Fibroblast of skin of left biceps (primary cell): ENCODE data around the gene LILRA6.
"Not testable (repeated sequence)": the region's sequence is repeated elsewhere in the genome, so short reads cannot be mapped to it uniquely, and the experiment has no call there.

Experiments
- DNase-seq, 2 experiments: peaks; one replicate each; pipeline ENCODE4 v3.0.0-alpha.2; 2013; ENCODE audit warnings: low read depth in 2 of 2

The LILRA6 gene

DNA sequence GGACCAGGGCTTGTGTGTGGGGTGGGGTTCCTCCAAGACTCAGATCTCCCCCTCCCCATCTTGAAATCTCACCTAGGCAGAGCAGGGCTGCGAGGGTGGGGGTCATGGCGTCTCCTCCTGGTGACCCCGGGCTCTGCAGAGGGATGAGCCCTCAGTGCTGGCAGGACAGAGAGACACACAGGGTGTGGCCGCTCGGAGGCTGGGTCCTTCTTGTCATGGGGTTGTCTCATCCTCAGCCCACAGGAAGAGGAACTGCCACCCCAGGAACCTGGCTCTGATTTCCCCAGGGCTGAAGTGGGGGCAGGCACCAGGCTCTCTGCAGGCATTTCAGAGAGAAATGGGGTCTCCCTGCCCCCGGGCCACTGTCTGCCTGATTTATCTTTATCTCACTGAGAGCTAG, at the start of gene LILRA6:
Gene LILRA6, minus strand, starts transcription at position 145 of the 400 bp plus-strand sequence.
- not testable (repeated sequence) for DNase-seq

DNA sequence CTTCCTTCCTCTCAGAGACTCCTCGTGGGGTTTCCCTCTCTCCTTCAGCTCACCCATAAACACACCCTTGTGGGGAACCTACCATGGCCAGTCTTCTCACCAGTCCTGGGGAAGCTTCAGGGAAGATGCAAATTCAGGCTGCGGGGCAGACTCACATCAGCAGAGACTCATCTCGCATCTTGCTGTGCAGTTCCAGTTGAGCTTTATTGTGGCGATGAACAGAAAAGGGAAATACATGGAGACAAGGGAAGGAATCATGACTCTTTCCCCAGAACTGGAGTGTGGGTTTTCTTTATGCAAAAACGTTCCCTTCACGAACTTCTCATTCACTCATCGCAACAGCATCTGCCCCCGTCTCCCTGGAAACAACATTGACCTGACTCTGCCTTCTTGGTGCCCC, 46.6 kb upstream of the LILRA6 start:
- DNase-seq: not testable (repeated sequence)

DNA sequence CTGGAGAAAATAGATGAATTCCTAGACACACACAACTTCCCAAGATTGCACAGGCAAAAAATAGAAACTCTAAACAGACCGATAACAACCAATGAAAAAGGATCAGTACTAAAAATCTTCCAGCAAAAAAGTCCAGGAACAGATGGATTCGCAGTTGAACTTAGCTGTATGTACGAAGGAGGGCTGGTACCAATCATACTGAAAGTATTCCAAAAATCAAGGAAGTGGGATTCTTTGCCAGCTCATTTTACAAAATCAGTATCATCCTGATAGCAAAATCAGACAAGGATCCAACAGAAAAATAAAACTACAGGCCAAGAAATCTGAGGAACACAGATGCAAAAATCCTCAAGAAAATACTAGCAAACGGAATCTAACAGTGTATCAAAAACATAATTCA, 44.9 kb upstream of the LILRA6 start:
- DNase-seq: peak; percentile 49 to 50

DNA sequence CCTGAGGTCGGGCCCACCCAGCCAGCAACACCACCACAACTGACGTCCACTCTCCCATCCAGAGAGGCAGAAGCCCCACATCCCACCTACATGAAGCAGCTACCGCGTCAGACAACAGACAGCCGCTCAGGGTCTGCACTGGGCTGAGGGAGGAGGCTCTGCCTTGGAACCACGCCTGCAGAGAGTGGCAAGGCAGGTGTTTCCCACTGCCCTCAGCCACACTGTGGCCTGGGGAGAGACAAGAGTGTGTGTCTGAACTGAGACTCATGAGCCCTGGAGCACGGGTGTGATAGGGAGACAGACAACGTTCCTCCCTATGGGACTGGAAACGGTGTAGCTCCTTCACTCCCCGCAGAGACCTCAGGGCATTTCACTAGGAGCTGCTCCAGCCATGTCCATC, 43.7 kb upstream of the LILRA6 start:
- not testable (repeated sequence) for DNase-seq

DNA sequence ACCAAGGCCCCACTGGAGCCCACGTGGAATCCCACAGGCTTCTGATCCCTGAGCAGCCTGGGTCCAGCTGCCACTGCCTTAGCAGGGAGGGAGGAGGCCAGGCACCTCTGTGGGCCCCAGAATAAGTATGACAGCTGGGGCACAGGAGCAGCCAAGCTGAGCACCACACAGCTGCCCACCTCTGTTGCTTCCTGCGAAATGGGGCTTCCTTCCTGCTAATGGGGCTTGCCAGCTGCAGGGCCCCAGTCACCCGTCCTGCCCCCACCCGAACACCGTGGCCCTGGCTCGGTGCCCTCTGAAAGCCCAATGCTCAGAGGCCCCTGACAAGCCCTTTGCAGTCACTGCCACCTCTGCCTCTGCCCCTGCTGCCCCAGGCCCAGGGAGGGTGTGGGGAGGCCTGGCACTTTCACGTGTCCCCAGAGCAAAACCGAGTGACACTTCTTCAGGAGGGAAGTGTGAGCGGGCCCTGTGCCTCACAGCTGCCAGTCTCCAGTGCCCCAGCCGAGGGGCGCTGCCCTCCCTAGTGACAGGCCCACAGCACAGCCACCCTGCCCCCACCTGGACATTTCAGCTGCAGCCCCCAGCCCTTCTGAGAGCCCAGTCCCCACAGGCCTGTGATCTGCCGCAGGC, 43.0 kb upstream of the LILRA6 start:
- not testable (repeated sequence) for DNase-seq

DNA sequence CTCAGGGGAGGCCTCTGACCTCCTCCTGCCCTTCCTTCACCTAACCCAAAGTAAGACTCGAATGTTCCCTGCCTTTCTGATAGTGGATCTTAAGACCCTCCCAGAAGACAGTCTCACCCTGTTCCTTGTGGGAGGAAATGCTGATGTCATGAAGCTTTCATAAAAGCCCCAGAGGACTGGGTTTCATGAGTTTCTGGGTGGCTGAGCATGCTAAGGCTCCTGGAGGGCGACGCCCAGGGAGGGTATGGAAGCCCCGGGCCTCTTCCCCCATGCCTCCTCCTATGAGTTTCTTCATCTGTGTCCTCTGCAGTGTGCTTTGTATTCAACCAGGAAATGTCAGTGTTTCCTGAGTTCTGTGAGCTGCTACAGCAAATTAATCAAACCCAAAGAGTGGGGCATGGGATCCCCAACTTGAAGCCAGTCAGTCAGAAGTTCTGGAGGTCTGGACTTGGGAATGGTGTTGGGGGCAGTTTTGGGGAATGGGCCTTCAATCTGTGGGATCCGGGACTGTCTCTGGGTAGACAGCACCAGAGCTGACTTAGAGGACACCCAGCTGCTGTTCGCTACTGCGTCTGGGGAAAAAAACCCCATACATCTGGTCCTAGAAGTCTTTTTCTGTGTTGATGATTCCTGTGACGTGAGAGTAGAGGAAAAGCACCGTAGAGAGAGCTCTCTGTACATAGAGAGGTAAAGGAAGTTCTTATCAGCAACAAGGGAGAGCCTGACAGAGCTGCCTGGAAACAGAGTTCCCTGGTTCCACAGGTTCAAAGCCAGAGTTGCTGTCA, 40.3 kb upstream of the LILRA6 start:
- DNase-seq: no peak

DNA sequence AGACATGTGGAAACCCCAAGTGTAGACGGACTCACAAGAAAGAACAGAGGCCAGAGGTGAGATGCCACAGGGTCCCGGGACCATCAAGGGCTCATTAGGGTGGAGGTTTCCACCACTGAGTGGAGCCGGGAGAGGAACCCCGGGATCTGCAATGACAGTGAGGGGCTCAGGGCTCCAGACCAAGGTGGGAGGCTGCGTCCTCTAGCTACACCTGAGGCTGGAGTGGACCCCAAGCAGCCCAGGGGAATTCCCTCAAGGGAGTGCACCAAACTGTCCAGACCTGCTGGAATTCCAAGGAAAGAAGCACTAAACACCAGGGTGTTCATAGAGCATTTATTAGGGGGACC, 39.1 kb upstream of the LILRA6 start:
- DNase-seq: not testable (repeated sequence)

DNA sequence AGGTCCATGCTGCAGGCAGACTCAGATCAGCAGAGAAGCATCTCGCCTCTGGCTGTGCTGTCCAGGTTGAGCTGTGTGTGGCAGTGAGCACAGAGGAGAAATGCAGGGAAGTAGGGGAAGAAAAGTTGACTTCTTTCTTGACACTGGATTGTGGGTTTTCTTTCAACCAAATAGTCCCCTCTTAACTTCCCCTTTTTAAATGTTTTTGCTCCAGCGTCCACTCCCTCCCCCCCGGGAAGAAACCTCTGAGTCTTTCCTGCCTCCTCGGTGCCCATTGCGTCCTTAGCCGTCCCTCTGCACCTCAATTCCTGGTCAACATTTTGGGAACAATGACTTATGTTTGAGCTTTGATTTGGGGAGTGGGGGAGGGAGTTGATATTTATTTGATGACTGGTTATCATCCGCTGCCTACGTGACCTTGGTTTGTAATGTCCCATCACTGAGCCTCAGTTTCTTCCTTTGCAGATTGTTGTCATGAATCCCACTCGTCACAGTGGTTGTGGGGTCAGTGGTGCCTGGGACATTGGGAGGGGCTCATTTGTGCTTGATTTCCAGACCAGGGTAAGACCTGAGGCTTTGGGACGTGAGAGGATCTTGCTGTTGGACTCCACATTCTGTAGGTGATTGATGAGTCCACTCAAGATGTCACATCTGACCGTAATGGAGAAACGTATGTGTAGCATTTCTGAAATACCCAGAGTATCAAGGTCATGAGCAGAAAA, 38.6 kb upstream of the LILRA6 start, which contains the start of gene LILRB2:
Gene LILRB2, minus strand, starts transcription at position 104 of the 722 bp plus-strand sequence. CDS start 614 bp downstream, outside the sequence.
- DNase-seq: no peak

DNA sequence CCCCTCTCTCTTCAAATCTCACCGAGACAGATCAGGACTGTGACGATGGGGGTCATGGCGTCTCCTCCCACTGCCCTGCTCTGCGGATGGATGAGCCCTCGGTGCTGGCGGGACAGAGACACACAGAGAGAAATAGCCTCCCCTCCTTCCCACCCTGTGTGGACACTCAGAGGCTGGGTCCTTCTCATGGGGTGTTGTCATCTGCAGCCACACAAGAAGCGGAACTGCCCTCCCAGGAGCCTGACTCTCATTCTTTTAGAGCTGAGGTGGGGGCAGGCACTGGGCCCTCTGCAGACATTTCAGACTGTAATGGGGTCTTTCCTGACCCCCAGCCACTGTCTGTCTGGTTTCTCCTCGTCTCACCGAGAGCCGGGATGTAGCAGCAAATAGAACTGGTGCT, 37.9 kb upstream of the LILRA6 start:
- DNase-seq: not testable (repeated sequence)

DNA sequence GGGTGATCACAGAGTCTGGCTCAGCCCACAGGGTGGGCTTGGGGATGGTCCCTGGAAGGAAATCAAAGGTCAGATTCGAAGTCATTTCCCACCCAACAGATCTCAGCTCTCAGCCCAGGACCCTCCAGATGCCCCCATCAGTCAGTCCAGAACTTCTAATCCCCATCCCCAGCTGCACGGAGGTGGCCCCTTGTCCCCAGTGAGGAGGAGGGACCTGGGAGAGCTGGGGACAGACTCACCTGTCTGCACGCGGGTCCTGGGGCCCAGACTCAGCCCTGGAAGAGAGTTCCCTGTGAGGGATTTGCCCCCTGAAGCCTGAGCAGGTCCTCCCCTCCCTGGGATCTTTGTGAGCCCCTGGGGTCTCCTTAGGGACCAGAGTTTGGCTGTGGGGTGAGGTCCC, 37.4 kb upstream of the LILRA6 start:
- not testable (repeated sequence) for DNase-seq

DNA sequence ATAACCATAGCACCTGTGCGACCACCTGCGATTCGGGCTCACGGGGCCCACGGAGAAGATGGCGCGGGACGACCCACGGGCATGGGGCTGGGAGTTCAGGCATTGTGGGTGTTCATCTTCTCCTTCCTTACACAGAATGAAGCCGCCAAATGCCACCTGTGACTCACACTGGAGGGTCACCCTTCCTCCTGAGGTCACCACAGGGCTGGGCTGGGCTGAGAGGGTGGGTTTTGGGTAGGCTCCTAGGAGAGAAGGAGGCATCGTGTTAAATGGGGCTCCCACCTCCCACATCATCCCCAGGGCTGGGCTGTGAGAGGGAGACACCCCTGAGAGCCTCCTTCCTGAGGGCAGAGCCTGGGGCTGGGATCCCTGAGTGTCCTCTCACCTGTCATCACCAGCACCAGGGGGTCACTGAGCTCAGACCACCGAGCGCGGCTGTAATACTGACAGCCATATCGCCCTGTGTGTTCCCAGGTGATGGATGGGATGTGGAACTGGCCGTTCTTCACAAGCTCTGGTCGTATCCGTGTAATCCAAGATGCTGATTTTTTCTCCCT, 36.9 kb upstream of the LILRA6 start:
- DNase-seq: no peak

DNA sequence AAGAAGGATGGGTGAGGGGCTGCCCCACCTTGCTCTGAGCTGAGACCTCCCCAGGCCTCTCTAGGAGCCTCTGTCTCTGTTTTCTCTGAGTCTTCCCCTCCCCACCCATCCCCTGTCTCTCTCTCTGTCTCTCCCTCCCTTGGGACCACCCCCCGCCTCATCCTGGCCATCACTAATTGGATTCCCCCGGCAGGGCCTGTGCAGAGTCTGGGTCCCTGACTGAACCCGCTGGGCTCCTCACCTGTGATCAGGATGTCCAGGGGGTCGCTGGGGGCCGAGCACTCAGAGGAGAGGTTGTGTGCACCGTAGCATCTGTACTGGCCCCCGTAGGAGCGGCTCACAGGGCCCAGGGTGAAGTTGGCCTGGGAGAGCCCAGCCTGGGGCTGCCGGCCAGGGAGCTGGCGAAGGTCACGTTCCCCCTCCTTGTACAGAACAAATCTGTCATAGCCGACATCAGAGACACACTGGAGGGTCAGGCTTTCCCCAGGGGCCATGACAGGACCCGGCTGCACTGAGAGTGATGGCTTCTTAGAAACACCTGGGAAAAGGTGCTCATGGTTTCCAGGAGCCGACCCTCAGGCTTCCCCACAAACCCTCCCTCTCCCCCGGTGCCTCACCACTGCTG, 36.1 kb upstream of the LILRA6 start:
- not testable (repeated sequence) for DNase-seq

DNA sequence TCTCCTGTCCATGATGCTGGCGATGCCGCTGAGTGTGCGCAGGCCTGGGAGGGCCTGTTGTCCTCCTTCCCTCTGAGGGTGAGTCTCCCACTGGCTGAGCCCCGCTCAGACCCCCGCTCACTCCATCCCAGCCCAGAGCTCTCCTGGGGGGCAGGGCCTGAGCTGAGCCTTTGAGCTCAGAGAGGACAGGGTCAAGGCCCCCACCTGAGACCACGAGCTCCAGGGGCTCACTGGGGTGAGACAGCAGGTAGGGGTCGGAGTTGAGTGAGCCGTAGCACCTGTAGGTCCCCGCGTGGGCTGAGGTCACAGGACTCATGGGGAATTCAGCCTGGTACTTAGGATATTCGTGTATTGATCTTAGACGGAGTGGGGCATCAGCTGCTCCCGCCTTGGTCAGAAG, 35.5 kb upstream of the LILRA6 start:
- not testable (repeated sequence) for DNase-seq

DNA sequence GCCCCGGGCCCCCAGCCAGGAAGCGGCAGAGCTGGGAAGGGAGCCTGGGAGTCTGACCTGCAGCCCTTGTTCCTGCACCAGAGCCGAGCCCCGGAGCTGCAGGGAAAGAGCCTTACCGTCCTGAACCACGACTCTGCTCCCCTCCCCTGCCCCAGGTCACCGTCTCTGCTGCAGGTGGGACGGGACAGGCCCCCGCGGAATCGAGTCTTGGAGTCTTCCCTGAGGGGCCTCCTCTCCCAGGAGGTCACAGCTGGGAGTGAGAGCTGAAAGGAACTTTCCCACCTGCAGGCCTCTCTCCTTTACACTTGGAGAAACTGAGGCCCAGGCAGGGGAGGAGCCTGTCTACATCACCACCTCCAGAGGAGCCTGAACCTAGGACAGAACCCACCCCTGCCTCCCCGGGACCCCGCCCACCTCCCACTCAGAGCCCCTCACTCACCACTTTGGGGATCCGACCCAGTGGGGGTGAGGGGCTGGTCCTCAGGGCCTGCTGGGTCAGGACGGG, 34.6 kb upstream of the LILRA6 start:
- not testable (repeated sequence) for DNase-seq

DNA sequence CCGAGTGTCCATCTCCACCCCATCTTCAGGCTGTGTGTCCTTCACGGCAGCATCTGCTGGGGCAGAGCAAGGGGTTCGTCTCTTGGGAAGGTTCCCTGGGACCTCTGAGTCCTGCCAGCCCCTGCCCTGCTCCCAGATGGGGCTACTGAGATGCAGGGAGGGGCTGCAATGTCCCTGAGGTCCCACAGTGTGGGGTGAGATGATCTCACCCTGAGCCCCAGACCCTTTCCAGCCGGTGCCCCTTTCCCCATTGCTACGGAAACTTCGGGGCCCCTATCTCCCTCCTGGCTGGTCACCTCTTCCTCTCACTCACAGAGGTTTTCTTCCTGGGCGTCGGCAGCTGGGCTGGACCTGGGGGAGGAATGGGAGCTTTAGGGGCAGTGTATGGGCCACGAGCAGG, 33.4 kb upstream of the LILRA6 start:
- DNase-seq: no peak

DNA sequence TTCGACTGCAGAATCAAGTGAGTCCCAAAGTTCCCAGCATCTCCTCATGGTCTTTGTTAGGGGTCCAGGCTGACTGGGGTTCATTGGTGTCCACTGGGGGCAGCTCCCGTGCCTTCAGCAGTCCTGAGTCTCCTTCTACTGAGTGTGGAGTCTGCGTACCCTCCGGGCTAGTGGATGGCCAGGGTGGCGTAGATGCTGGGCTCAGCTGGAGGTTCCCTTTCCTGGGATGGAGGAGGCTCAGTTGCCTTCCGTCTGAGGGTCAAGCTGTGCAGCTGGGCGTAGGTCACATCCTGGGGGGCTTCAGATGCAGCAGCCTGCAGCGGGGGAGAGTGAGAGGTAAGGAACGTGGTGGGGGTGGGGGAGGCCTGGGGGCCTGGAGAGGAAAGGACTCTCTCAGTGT, 31.9 kb upstream of the LILRA6 start:
- not testable (repeated sequence) for DNase-seq

DNA sequence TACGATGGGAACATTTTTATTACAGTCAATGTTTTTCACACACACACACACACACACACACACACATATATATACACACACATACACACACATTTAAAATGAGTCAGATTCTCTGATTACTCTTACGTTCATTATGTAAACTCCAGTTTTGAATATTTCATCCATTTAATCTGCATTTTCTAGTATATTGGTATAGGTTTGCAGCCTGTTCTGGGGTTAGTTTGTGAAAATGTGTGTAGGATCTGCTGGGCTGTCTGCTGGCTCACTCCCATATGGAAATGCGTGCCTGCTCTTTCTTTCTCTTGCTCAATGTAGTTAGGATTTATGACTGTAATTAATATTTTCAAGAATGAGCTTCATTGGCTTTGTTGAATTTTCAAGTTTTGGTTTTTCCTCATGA, 31.2 kb upstream of the LILRA6 start:
- no peak for DNase-seq

DNA sequence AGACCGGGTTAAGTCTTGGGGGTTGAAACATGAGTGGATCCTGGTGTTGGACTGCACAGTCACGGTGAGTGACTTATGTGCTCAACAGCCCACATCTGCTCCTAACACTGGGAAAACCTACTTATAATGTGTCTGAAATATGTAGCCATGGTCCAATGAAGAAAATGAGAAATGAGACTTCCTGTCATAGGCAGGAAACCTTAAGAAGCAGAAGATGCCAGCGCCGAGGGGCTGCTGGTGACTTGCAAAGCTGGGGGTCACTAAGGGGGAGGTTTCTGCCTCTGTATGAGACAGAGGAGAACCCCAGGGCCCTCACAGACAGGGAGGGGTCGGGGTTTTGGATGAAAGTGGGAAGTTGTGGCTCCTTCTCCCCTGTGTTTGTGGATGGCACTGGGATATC, 29.6 kb upstream of the LILRA6 start:
- DNase-seq: not testable (repeated sequence)

DNA sequence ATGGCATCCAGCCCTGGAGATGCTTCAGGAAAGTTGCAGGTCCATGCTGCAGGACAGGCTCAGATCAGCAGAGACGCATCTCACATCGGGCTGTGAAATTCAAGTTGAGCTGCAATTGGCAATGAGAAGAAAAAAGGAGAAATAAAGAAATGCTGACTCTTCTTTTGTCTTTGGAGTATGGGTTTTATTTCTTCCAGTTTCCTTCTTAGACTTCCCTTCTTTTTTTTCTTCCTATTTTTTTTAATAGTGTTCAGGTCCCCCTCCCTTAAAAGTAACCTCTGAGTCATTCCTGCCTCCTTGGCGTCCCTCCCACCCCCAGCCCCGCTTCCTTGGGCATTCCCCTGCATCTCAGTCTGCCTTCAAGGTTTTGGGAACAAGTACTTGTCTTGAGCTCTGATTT, 29.0 kb upstream of the LILRA6 start:
- not testable (repeated sequence) for DNase-seq

DNA sequence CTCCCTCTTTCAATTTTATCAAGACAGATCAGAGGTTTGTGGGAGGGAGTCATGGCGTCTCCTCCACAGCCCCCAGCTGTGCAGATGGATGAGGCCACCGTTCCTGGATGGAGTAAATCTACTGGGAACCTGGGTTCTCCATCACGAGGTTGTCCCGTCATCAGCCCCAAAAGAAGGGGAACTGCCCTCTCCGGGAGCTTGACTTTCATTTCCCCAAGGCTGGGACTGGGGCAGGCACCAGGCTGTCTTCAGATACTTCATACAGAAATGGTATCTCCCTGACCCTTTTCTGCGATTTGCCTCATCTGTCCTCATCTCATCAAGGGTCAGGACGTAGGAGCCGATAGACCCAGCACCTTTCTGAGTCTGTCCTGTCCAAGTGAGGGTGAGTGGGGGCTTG, 28.5 kb upstream of the LILRA6 start:
- DNase-seq: no peak

DNA sequence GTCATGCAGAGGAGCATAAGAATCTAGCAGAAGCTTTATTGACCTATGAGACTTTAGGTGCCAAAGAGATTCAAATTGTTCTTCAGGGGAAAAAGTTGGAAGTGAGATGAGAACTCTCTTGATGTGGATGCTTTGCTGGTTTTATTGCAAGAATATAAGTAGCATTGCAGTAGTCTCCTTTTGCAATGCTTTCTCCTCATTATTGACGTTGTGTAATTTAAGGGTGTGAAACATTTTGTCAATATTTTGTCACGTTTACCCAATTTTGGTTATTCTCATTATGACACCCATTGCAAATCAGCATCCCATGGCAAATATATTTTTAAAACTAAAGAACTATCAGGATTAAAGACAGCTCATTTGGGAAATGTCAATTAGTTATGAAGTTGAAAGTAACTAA, 26.3 kb upstream of the LILRA6 start:
- DNase-seq: no peak

DNA sequence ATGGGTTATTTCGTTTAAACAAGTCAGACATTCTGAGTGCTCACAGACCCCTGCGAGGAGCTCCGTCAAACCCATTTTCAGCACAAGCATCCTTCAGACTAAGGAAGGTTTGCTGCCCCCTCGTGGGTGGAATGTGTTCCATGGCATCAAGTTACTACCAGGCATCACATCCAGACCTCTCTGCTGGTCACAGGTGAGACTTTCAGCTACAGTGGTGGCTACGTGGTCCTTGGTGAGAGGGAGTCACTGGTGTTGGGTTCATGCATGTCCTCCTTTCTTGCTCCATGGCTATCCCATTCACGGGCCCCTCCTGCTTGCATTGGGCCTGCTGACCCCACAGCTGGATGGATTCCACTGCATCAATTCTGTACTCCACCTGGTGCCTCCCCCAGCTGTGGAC, 23.5 kb upstream of the LILRA6 start:
- DNase-seq: peak in 1 of 2 experiments; percentile 10
